Thyroid gland (tissue), 4 donors: ENCODE measurements around the gene TTC12. TPM values are rescaled to one million over a fixed set of nuclear protein-coding genes. Genes with fewer than 3 reads are reported as not detected.

ENCODE experiments used
- DNase-seq, 2 donors: peaks; one replicate each; pipeline ENCODE4 v3.0.0-alpha.2; 2019
- H3K27ac ChIP-seq, 3 donors: fragments of 200-600 bp; sonication (generic); 1 replicate in 2 of 3; 2 replicates in 1 of 3; pipeline ENCODE4 v1.5.1; 2016 to 2019; ENCODE audit warnings: mild to moderate bottlenecking in 1 of 3, moderate library complexity in 1 of 3
- H3K27me3 ChIP-seq: fragments of 200-600 bp; sonication (generic); one replicate; pipeline ENCODE4 v1.5.1; 2019
- H3K36me3 ChIP-seq, 2 donors: fragments of 200-600 bp; sonication (generic); one replicate each; pipeline ENCODE4 v1.5.1; 2016 to 2019
- H3K4me1 ChIP-seq, 2 donors: fragments of 200-600 bp; sonication (generic); one replicate each; pipeline ENCODE4 v1.5.1; 2017 to 2019
- H3K4me3 ChIP-seq, 3 donors: fragments of 200-600 bp; sonication (generic); replicated peaks in 1 of 3; 1 replicate in 2 of 3; 2 replicates in 1 of 3; pipeline ENCODE4 v1.5.1; 2016; ENCODE audit warnings: mild to moderate bottlenecking in 1 of 3
- H3K9me3 ChIP-seq: fragments of 200-600 bp; sonication (generic); one replicate; pipeline ENCODE4 v1.5.1; 2017
- POLR2A ChIP-seq, 2 donors: fragments of 450-650 bp; IDR thresholded peaks; one replicate each; pipeline ENCODE4 v1.6.1; 2017; ENCODE audit warnings: antibody characterized with exemption in 2 of 2, mild to moderate bottlenecking in 2 of 2, moderate library complexity in 1 of 2
- WGBS, 2 donors: methylation state at CpG; one replicate each; pipeline ENCODE4 v1.1.5; 2017; 5-methylcytosine and 5-hydroxymethylcytosine counted together
- intact Hi-C: fragments of 100-400 bp; cut with DNase I; formaldehyde crosslinking; loops from one replicate; pipeline ENCODE4 v1.15.1; 2023
- total RNA-seq, 4 donors: library from RNA; depleted of rRNA; stranded (reverse); fragments of >200 nt; gene quantifications; one replicate each; pipeline ENCODE4 v1.2.3, GENCODE V29; 2016
- TF ChIP-seq, protein P1 (sequence below), 6 experiments: fragments of 200-600 bp in 3 of 6; fragments of 450-650 bp in 3 of 6; sonication (generic) in 3 of 6; IDR thresholded peaks; one replicate each; pipeline ENCODE4 v1.5.1; 2016 to 2019; ENCODE audit warnings: antibody characterized with exemption in 6 of 6, mild to moderate bottlenecking in 2 of 6, inconsistent platforms in 1 of 6, moderate library complexity in 1 of 6

The TTC12 gene
- total RNA-seq, 4 donors from 2014 or later: 30.8 to 45.6 (median 36.8) TPM

GRCh38 chr11:113387605-113388211 is 73.3 kb downstream of the TTC12 start, which contains the start of gene ANKK1:
Gene ANKK1, plus strand, starts transcription at chr11:113387779. Its CDS starts 106 bp downstream, at chr11:113387885.
- Histone ChIP-seq H3K27me3 (no peaks in the 10 kb centered on the region), H3K4me1 (peaks cover 8 to 17% of the 10 kb centered on the region in 2 donors), H3K27ac (no peak within 1 kb of the TSS), H3K4me3 (peak within 1 kb of the TSS in 1 of 3 donors; percentile 19), H3K9me3 (no peaks in the 10 kb centered on the region), H3K36me3 (no peaks in the 10 kb centered on the region)
- peak; percentile 33 to 43 for DNase-seq
- WGBS, 2 donors: 11 to 14% methylated on average over 21 to 26 of the region's 46 CpGs
- intact Hi-C loops: no loop called here
- TF ChIP-seq, protein P1, sequence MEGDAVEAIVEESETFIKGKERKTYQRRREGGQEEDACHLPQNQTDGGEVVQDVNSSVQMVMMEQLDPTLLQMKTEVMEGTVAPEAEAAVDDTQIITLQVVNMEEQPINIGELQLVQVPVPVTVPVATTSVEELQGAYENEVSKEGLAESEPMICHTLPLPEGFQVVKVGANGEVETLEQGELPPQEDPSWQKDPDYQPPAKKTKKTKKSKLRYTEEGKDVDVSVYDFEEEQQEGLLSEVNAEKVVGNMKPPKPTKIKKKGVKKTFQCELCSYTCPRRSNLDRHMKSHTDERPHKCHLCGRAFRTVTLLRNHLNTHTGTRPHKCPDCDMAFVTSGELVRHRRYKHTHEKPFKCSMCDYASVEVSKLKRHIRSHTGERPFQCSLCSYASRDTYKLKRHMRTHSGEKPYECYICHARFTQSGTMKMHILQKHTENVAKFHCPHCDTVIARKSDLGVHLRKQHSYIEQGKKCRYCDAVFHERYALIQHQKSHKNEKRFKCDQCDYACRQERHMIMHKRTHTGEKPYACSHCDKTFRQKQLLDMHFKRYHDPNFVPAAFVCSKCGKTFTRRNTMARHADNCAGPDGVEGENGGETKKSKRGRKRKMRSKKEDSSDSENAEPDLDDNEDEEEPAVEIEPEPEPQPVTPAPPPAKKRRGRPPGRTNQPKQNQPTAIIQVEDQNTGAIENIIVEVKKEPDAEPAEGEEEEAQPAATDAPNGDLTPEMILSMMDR (IDR thresholded peaks at IDR 0.05): peak in 5 of 6 experiments; percentile 18 to 59 (median 35)
- no peak for TF ChIP-seq POLR2A (IDR thresholded peaks at IDR 0.05)

DNA sequence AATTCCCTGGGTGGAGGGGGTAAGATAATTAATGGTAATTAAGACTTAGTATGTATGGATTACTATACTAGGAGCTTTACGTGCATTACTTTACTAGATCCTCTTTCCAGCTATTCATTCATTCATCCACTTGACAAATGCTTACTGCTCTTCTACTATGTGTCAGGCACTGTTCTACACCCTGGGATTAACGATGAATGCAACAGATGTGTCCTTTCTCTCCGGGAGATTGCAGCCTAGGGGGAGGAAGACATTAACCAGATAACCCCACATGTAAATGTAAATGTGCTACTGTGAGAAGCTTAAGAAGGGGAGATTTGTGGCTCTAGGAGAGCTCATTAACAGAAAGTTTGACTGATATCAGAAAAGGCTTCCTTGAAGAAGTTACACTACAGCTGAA is 74.9 kb downstream of the TTC12 start:
- H3K27me3 ChIP-seq: no peaks in the 10 kb centered on the region
- no peak for TF ChIP-seq POLR2A (IDR thresholded peaks at IDR 0.05)
- H3K4me3 ChIP-seq: no peak overlapping the region
- H3K36me3 ChIP-seq: no peaks in the 10 kb centered on the region
- no peak overlapping the region for H3K27ac ChIP-seq
- WGBS, 2 donors: 58 to 69% methylated on average over 3 of the region's 3 CpGs
- DNase-seq: no peak
- H3K4me1 ChIP-seq: peaks cover 8 to 17% of the 10 kb centered on the region in 2 donors
- H3K9me3 ChIP-seq: no peaks in the 10 kb centered on the region
- intact Hi-C loops: no loop called here

DNA sequence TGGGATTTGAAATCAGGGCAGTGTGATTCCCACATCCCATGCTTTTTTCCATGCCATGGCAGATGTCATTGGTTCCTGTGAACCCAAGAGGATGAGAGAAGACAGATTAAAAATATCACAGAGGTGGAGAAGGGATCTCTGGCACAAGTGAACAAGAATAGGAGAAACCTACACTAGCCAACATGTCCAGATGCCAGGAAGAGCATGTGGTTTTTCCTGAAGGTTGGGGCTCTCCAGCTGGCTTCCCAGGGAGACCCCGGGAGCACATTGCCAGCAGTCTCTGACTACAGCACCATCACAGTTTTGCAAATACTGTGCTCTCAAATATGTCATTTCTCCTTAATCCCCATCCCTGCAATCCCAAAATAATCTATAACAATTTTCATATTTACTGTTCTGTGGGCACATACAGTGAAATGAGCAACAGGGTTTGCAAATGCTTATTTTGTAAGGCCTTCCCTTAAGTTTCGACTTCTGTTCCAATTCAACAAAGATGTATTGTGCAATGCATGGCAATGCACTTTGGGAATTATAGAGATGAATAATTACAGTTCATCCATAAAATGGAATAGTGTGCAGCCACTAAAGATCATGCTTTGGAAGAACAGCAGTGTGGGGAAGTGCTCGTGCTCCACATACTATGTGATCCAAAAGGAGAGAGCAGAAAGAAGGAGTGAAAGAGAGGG is 78.0 kb downstream of the TTC12 start:
- Histone ChIP-seq H3K36me3 (no peaks in the 10 kb centered on the region), H3K27me3 (no peaks in the 10 kb centered on the region), H3K27ac (no peak overlapping the region), H3K4me1 (peaks cover 0 to 7% of the 10 kb centered on the region in 2 donors), H3K9me3 (no peaks in the 10 kb centered on the region), H3K4me3 (no peak overlapping the region)
- no peak for DNase-seq
- intact Hi-C loops: no loop called here
- WGBS, 2 donors: 83 to 89% methylated on average over 3 of the region's 3 CpGs
- TF ChIP-seq, protein P1 (IDR thresholded peaks at IDR 0.05): no peak
- no peak for TF ChIP-seq POLR2A (IDR thresholded peaks at IDR 0.05)

- Histone ChIP-seq H3K4me3 (no peak overlapping the region), H3K27me3 (no peaks in the 10 kb centered on the region), H3K4me1 (no peaks in the 10 kb centered on the region), H3K36me3 (no peaks in the 10 kb centered on the region), H3K9me3 (no peaks in the 10 kb centered on the region), H3K27ac (no peak overlapping the region)
- intact Hi-C loops: no loop called here
- DNase-seq: no peak
- WGBS, 2 donors: 80 to 97% methylated on average over 7 to 8 of the region's 8 CpGs
- TF ChIP-seq, protein P1 (IDR thresholded peaks at IDR 0.05): no peak
- no peak for TF ChIP-seq POLR2A (IDR thresholded peaks at IDR 0.05)
Observed at GRCh38 chr11:113393501-113393985, 79.2 kb downstream of the TTC12 start.

- Histone ChIP-seq H3K4me3 (no peak overlapping the region), H3K27ac (no peak overlapping the region), H3K4me1 (peaks cover 5 to 11% of the 10 kb centered on the region in 2 donors), H3K36me3 (no peaks in the 10 kb centered on the region), H3K9me3 (no peaks in the 10 kb centered on the region), H3K27me3 (no peaks in the 10 kb centered on the region)
- 94 to 99% methylated on average over 9 to 11 of the region's 11 CpGs for WGBS, 2 donors
- TF ChIP-seq, protein P1 (IDR thresholded peaks at IDR 0.05): no peak
- no peak for TF ChIP-seq POLR2A (IDR thresholded peaks at IDR 0.05)
- intact Hi-C loops: no loop called here
- DNase-seq: no peak
Observed at GRCh38 chr11:113394919-113395318, 80.5 kb downstream of the TTC12 start.
